22Rv1 (cell line): ENCODE results near the gene SLC19A2.
"Not testable (repeated sequence)": the region's sequence is repeated elsewhere in the genome, so short reads cannot be mapped to it uniquely, and the experiment has no call there.

Experiments used
- H3K27ac ChIP-seq: fragments of 450-650 bp; 2 replicates; pipeline ENCODE4 v1.5.1; 2017
- ZFX ChIP-seq: fragments of 450-650 bp; IDR thresholded peaks from 2 replicates; pipeline ENCODE4 v1.6.1; 2017; ENCODE audit warnings: antibody characterized with exemption, borderline replicate concordance
- TF ChIP-seq, protein P1 (sequence below): fragments of 450-650 bp; IDR thresholded peaks from 2 replicates; pipeline ENCODE4 v1.5.1; 2017; ENCODE audit warnings: mild to moderate bottlenecking

The SLC19A2 gene

DNA sequence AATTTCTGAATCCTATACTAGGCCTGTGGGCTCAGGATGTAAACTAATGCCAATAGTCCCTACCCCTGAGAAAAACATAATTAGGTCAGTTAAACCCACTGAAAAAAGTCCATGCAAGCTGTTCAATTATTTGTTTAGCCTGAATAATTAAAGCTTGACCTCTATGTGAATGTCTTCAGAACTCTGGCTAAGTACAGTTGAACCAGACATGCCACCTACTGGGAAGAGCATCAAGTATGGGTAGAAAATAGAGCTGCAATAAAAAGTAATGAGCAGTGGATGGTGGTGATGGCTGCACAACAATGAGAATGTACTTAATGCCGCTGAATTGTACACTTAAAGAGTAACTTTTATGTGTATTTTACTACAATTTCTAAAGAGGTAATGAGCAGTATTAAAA, 23.6 kb upstream of the SLC19A2 start:
- no peak for TF ChIP-seq ZFX
- TF ChIP-seq, protein P1, sequence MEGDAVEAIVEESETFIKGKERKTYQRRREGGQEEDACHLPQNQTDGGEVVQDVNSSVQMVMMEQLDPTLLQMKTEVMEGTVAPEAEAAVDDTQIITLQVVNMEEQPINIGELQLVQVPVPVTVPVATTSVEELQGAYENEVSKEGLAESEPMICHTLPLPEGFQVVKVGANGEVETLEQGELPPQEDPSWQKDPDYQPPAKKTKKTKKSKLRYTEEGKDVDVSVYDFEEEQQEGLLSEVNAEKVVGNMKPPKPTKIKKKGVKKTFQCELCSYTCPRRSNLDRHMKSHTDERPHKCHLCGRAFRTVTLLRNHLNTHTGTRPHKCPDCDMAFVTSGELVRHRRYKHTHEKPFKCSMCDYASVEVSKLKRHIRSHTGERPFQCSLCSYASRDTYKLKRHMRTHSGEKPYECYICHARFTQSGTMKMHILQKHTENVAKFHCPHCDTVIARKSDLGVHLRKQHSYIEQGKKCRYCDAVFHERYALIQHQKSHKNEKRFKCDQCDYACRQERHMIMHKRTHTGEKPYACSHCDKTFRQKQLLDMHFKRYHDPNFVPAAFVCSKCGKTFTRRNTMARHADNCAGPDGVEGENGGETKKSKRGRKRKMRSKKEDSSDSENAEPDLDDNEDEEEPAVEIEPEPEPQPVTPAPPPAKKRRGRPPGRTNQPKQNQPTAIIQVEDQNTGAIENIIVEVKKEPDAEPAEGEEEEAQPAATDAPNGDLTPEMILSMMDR = peak; percentile 62
- H3K27ac ChIP-seq = peak overlapping the region; percentile 82

DNA sequence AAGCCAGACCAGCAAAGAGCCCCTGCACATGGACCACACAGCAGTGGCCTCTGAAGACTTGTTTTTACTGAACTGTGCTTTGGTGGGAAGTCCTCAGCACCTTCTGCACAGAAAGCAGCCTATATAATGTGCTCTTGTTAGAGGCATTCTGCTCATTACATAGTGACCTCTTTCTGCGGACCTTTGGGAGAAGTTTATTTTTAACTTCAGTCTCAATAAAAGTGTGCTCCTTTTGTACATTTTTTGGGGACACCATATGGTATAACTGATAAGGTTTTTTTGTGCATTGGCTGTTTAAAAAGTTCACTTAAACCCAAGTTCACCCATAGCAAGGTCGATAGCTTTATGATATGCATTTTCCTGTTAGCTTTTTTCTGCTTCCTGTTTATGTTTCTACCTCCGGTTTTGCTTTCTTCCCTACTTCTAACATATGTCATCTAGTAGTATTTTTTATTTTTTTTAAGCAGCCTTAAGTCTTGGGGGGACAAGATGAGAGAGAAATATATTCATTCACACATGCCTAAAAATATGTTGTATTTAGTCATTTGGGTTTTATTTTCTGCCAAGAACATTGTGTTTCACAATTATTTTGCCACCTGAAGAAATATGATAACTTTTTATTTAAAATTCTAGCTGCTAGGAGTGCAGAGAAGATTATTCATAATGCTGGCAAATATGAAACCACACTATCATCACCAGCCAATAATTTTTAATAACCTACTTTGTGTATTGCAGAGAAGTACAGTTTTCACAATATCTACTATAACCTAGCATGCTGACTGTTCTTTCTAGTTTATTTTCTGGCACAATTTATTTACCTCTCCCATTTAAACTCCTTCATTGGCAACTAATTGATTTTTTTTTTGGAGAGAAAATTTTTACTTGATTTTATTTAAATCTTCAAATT, 22.9 kb upstream of the SLC19A2 start:
- H3K27ac ChIP-seq = peak overlapping the region; percentile 82

DNA sequence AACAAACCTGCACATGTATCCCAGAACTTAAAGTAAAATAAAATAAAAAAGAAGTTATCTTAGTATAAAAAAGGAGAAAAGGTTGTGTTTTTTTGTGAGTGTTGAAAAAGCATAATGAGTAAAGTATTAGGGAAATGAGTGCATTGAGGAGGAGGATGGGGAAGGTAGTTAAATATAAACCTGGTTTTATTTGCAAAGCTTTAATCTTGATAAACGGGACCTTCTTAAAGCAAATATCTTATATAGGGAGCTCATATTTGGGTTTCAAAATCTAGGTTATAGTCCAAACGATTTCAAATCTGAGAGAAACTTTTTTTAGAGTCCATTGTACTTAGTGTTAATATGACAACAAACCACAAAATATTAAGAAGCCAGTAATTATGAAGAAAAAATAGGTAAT, 21.7 kb upstream of the SLC19A2 start:
- TF ChIP-seq, protein P1 = no peak
- TF ChIP-seq ZFX = no peak
- peak overlapping the region; percentile 82 for H3K27ac ChIP-seq

More for the DNA sequence above, 22.9 kb upstream of the SLC19A2 start:
- TF ChIP-seq ZFX = no peak
- TF ChIP-seq, protein P1 = no peak

DNA sequence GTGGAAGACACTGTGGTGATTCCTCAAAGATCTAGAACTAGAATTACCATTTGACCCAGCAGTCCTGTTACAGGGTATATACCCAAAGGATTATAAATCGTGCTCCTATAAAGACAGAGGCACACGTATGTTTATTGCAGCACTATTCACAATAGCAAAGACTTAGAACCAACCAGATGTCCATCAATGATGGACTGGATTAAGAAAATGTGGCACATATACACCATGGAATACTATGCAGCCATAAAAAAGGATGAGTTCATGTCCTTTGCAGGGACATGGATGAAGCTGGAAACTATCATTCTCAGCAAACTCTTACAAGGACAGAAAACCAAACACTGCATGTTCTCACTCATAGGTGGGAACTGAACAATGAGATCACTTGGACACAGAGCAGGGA, 17.9 kb upstream of the SLC19A2 start:
- H3K27ac ChIP-seq = not testable (repeated sequence)

DNA sequence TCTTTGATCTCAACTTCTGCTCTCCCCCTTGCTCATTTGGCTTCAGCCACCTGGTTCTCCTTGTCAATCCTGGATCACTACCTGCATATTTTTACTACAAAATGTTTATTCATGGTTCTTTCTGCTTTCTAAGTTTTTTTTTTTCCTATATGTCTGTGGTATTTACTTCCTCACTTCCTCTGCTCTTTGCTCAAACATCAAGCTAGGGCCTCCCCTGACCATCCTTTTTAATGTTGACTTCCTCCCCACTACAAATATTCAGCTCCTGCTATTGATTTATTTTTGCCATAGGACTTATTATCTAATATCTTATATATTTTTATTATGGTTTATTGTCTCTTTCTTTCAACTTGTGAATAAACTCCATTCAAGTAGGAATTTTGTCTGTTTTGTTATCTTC, 14.1 kb upstream of the SLC19A2 start:
- TF ChIP-seq, protein P1 = no peak
- TF ChIP-seq ZFX = no peak
- no peak overlapping the region for H3K27ac ChIP-seq

DNA sequence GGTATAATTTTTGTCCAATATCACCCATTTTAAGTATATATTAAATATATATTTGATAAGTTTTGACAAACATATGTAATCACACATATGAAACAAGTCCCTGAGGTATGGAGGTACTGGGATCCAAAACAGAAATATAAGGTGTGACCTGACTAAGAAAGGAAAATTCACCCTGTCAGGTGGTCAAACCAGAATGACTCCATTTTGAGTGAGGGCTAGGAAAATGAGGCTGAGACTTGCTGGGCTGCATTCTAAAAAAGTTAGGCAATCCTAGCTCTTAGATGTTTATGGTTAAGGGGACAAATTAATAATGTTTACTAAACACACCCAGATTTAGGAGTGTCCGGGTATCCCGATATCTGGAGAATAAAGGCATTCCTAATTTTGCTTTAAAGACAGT, 11.6 kb upstream of the SLC19A2 start:
- H3K27ac ChIP-seq = no peak overlapping the region
- no peak for TF ChIP-seq ZFX
- TF ChIP-seq, protein P1 = no peak

DNA sequence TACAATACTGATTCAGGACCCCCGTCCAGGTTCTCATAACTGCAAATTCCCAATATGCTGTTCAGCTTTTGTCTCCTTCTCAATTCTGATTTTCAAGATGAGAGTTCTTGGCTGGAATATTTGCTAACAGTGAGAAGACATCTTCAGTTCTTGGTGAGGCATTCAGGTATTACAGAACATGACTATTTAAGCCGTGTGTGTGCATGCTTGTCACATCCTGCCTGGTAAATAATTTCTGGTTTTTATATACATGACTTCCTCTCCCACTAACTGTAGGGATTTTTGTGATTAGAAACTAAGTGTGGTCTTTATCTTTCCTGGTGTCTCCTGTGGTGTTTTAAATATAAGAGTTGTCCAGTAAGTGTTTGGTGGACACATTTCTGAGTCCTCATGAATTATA, 10.2 kb upstream of the SLC19A2 start:
- H3K27ac ChIP-seq = no peak overlapping the region
- TF ChIP-seq ZFX = no peak
- TF ChIP-seq, protein P1 = no peak
